Endodermal cell (in vitro differentiated cells): Measurements from ENCODE around the gene ARID5A. TPM values are rescaled to one million over a fixed set of nuclear protein-coding genes. Genes with fewer than 3 reads are reported as not detected.

Source experiments
- DNase-seq: peaks from one replicate; pipeline ENCODE4 v3.0.0-alpha.2; 2017
- H3K27ac ChIP-seq: 2 replicates; pipeline ENCODE4 v1.5.1; 2013; ENCODE audit warnings: mild to moderate bottlenecking, low read depth, low read length, moderate library complexity
- H3K27me3 ChIP-seq: 2 replicates; pipeline ENCODE4 v1.6.1; 2013; ENCODE audit warnings: mild to moderate bottlenecking, low read length, moderate library complexity; ENCODE audit not compliant: insufficient read depth, control insufficient read depth, poor library complexity, severe bottlenecking
- H3K36me3 ChIP-seq: 2 replicates; pipeline ENCODE4 v1.7.0; 2013; ENCODE audit warnings: mild to moderate bottlenecking, low read length, moderate library complexity; ENCODE audit not compliant: control insufficient read depth, insufficient read depth
- H3K4me1 ChIP-seq: one replicate; pipeline ENCODE4 v1.7.0; 2013; ENCODE audit warnings: low read length; ENCODE audit not compliant: control insufficient read depth, insufficient read depth
- H3K4me3 ChIP-seq: 2 replicates; pipeline ENCODE4 v1.5.1; 2013; ENCODE audit warnings: mild to moderate bottlenecking, low read length, moderate library complexity
- H3K9ac ChIP-seq: 2 replicates; pipeline ENCODE4 v1.6.1; 2013; ENCODE audit warnings: mild to moderate bottlenecking, low read length, moderate library complexity; ENCODE audit not compliant: poor library complexity, severe bottlenecking; ENCODE audit errors: extremely low read depth
- H3K9me3 ChIP-seq: 2 replicates; pipeline ENCODE4 v1.6.1; 2013; ENCODE audit warnings: mild to moderate bottlenecking, low read length, moderate library complexity; ENCODE audit not compliant: control insufficient read depth
- H3K27ac Mint-ChIP-seq: 2 replicates; pipeline ENCODE4 v1.8.0; 2020; ENCODE audit warnings: mixed read lengths
- H3K27me3 Mint-ChIP-seq: 2 replicates; pipeline ENCODE4 v1.8.0; 2021; ENCODE audit warnings: mild to moderate bottlenecking, mixed read lengths; ENCODE audit not compliant: insufficient read depth
- H3K36me3 Mint-ChIP-seq: 2 replicates; pipeline ENCODE4 v1.8.0; 2020; ENCODE audit warnings: low read depth, mixed read lengths
- H3K4me1 Mint-ChIP-seq: 2 replicates; pipeline ENCODE4 v1.8.0; 2020; ENCODE audit warnings: mixed read lengths
- H3K4me3 Mint-ChIP-seq: 2 replicates; pipeline ENCODE4 v1.8.0; 2020; ENCODE audit warnings: mild to moderate bottlenecking, moderate library complexity, mixed read lengths
- H3K9me3 Mint-ChIP-seq: 2 replicates; pipeline ENCODE4 v1.8.0; 2020; ENCODE audit warnings: mild to moderate bottlenecking, mixed read lengths
- WGBS, 2 experiments: methylation state at CpG; one replicate each; pipeline versions ENCODE4 v1.1.5 to v1.1.7; 2013; ENCODE audit warnings: missing lambda C conversion rate in 2 of 2, mixed read lengths in 1 of 2; ENCODE audit not compliant: insufficient coverage in 1 of 2, insufficient read length in 1 of 2; 5-methylcytosine and 5-hydroxymethylcytosine counted together
- total RNA-seq, 2 donors: library from RNA; stranded (reverse); fragmentation: NEBNext Ultra II Directional in 1 of 2; extraction: Animal tissue kit (Norgen Biotek cat#: 25700) in 1 of 2; gene quantifications; 2 replicates in 1 of 2; 3 replicates in 1 of 2; pipeline ENCODE4 v1.2.1, GENCODE V29; 2021
- TF ChIP-seq, protein P1 (sequence below): fragments of 200-600 bp; sonication (generic); conservative IDR thresholded peaks from 2 replicates; pipeline ENCODE4 v1.5.0; 2021; ENCODE audit warnings: antibody characterized with exemption, mild to moderate bottlenecking

ARID5A gene
- total RNA-seq, 2 donors from 2014 or later: 1.8 to 3.5 TPM

DNA sequence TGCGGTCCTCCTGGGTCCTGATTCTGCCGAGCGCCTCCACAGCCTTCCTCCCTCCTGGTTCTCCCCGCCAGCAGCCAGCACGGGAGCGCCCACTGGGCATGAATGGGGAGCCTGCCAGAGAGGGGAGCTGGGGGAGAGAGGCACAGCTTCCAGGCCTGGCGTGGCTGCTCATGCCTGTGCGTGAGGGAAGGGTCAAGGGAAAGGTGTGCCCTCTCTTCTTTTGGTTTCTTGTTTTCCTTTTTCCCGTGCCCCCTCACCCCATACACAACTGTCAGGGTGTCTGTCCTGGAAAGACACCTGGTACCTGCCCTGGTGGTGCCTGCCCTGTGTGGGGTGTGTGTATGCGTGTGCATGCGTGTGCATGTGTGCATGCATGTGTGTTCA is 26.7 kb upstream of the ARID5A start:
- Histone ChIP-seq H3K27me3 (peaks cover 6% of the 10 kb centered on the region), H3K4me1 (no peaks in the 10 kb centered on the region), H3K9me3 (no peaks in the 10 kb centered on the region), H3K27ac (no peak overlapping the region), H3K36me3 (no peaks in the 10 kb centered on the region), H3K4me3 (no peak overlapping the region), H3K9ac (no peak overlapping the region)
- 67 to 100% methylated on average over 1 to 11 of the region's 11 CpGs for WGBS, 2 experiments
- H3K27ac Mint-ChIP-seq: no peak overlapping the region
- H3K27me3 Mint-ChIP-seq: peaks cover 37% of the 10 kb centered on the region
- H3K9me3 Mint-ChIP-seq: no peaks in the 10 kb centered on the region
- no peaks in the 10 kb centered on the region for H3K36me3 Mint-ChIP-seq
- TF ChIP-seq, protein P1, sequence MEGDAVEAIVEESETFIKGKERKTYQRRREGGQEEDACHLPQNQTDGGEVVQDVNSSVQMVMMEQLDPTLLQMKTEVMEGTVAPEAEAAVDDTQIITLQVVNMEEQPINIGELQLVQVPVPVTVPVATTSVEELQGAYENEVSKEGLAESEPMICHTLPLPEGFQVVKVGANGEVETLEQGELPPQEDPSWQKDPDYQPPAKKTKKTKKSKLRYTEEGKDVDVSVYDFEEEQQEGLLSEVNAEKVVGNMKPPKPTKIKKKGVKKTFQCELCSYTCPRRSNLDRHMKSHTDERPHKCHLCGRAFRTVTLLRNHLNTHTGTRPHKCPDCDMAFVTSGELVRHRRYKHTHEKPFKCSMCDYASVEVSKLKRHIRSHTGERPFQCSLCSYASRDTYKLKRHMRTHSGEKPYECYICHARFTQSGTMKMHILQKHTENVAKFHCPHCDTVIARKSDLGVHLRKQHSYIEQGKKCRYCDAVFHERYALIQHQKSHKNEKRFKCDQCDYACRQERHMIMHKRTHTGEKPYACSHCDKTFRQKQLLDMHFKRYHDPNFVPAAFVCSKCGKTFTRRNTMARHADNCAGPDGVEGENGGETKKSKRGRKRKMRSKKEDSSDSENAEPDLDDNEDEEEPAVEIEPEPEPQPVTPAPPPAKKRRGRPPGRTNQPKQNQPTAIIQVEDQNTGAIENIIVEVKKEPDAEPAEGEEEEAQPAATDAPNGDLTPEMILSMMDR: no peak
- no peak overlapping the region for H3K4me3 Mint-ChIP-seq
- DNase-seq: no peak
- H3K4me1 Mint-ChIP-seq: peaks cover 2% of the 10 kb centered on the region

DNA sequence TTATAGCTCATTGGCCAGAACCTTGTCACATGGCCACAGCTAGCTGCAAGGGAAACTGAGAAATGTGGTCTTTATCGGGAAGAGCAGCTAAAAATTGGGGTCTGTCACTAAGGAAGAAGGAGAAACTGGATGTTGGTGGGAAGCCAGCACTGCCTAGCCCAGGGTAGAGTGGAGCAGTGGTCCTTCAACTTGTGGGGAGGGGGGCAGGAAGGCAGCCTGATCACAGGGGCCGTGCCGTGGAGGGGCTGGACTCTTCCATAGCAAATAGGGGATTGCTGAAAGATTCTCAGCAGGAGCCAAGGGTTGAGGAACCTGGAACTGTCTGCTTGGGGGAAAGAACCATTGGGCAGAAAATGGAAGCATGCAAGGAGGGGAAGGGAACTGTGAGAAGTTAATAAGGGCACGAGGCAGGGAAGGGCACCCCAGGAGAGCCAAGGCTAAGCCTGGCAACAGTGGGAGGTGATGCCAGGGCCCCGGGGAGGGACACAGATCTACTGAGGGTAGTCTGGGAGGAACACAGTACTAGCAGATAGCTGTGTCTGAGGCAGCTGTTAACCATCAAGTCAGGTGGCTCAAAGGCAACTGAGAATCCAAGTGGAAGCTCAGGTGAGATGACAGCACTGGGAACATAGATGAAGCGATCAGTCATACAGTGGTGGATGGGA is 25.5 kb upstream of the ARID5A start:
- TF ChIP-seq, protein P1: no peak
- Histone ChIP-seq H3K4me3 (no peak overlapping the region), H3K9ac (no peak overlapping the region), H3K27me3 (peaks cover 6% of the 10 kb centered on the region), H3K4me1 (no peaks in the 10 kb centered on the region), H3K36me3 (no peaks in the 10 kb centered on the region), H3K9me3 (no peaks in the 10 kb centered on the region), H3K27ac (no peak overlapping the region)
- WGBS, 2 experiments: 82 to 87% methylated on average over 4 to 6 of the region's 6 CpGs
- H3K27ac Mint-ChIP-seq: no peak overlapping the region
- no peak overlapping the region for H3K4me3 Mint-ChIP-seq
- H3K4me1 Mint-ChIP-seq: no peaks in the 10 kb centered on the region
- peaks cover 41% of the 10 kb centered on the region for H3K27me3 Mint-ChIP-seq
- peaks cover 1% of the 10 kb centered on the region for H3K9me3 Mint-ChIP-seq
- DNase-seq: peak; percentile 26
- H3K36me3 Mint-ChIP-seq: no peaks in the 10 kb centered on the region

DNA sequence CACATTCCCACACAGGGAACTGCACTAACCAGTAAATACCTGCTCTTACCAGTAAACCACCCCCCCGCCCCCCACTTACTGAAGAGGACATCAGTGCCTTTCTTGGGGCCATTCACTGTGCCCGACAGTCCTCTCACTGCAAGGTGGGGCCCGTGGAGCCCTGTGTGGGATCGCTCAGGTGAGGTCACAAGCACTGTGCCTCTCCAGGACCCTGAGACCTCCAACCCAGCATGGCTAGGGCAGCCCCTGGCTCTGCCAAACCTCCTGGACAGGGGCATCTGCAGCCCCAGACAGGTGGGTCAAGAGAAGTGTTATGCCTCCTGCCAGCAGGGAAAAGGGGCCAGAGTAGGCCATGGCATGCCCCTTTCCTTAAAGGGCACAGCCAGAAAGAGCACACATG is 24.7 kb upstream of the ARID5A start:
- H3K9me3 ChIP-seq: peaks cover under 1% of the 10 kb centered on the region
- Mint-ChIP-seq H3K36me3 (no peaks in the 10 kb centered on the region), H3K27me3 (peaks cover 41% of the 10 kb centered on the region), H3K27ac (no peak overlapping the region), H3K4me1 (no peaks in the 10 kb centered on the region), H3K9me3 (peaks cover 8% of the 10 kb centered on the region), H3K4me3 (no peak overlapping the region)
- H3K27me3 ChIP-seq: peaks cover 6% of the 10 kb centered on the region
- TF ChIP-seq, protein P1: no peak
- no peak overlapping the region for H3K9ac ChIP-seq
- peak; percentile 36 for DNase-seq
- no peak overlapping the region for H3K4me3 ChIP-seq
- no peaks in the 10 kb centered on the region for H3K36me3 ChIP-seq
- H3K4me1 ChIP-seq: no peaks in the 10 kb centered on the region
- 80% methylated on average over 1 to 4 of the region's 4 CpGs for whole genome bisulfite sequencing, 2 experiments
- H3K27ac ChIP-seq: no peak overlapping the region
